MCF 10A (cell line): Measurements from ENCODE around the gene MUC2. TPM values are rescaled to one million over a fixed set of nuclear protein-coding genes. Genes with fewer than 3 reads are reported as not detected.

ENCODE experiments used
- BruUV-seq: library from RNA; stranded (reverse); fragments of 400-500 nt; replicated peaks from 2 replicates; lab custom pipeline; 2021; lab: Mats Ljungman, UMichigan
- CTCF ChIA-PET: fragments of 300-600 bp; sonication (Branson Sonifier 250); formaldehyde crosslinking; extraction: SDS; loops from one replicate; lab custom pipeline; 2021; ENCODE audit warnings: antibody characterized with exemption, inconsistent platforms; lab: Yijun Ruan, JAX
- POLR2A ChIA-PET: fragments of 300-600, 350-650 bp; sonication (Branson Sonifier 250); formaldehyde crosslinking; extraction: SDS; loops from one replicate; lab custom pipeline; 2020; ENCODE audit warnings: antibody characterized with exemption, inconsistent platforms; lab: Yijun Ruan, JAX
- DNase-seq: peaks from one replicate; pipeline ENCODE4 v3.0.0-alpha.2; 2018; ENCODE audit not compliant: unreplicated experiment
- H3K27ac Mint-ChIP-seq: one replicate; pipeline ENCODE4 v1.8.0; 2022; ENCODE audit warnings: mild to moderate bottlenecking, low read depth, mixed read lengths; ENCODE audit not compliant: unreplicated experiment
- H3K27me3 Mint-ChIP-seq: one replicate; pipeline ENCODE4 v1.8.0; 2022; ENCODE audit warnings: mixed read lengths; ENCODE audit not compliant: insufficient read depth, unreplicated experiment
- H3K36me3 Mint-ChIP-seq: one replicate; pipeline ENCODE4 v1.8.0; 2022; ENCODE audit warnings: mild to moderate bottlenecking, moderate library complexity, mixed read lengths; ENCODE audit not compliant: insufficient read depth, unreplicated experiment
- H3K4me1 Mint-ChIP-seq: one replicate; pipeline ENCODE4 v1.8.0; 2022; ENCODE audit warnings: mixed read lengths; ENCODE audit not compliant: insufficient read depth, unreplicated experiment
- H3K4me3 Mint-ChIP-seq: one replicate; pipeline ENCODE4 v1.8.0; 2022; ENCODE audit warnings: mild to moderate bottlenecking, moderate library complexity, mixed read lengths; ENCODE audit not compliant: unreplicated experiment
- H3K9me3 Mint-ChIP-seq: one replicate; pipeline ENCODE4 v1.8.0; 2022; ENCODE audit warnings: mixed read lengths; ENCODE audit not compliant: unreplicated experiment
- intact Hi-C: fragments of 100-400 bp; cut with micrococcal nuclease; formaldehyde crosslinking; loops from 2 replicates; pipeline ENCODE4 v1.14.1; 2022
- total RNA-seq: library from RNA; stranded (reverse); gene quantifications from 2 replicates; pipeline ENCODE4 v1.2.3, GENCODE V29; 2022
- TF ChIP-seq, protein P1 (sequence below): fragments of 200-600 bp; IDR thresholded peaks from one replicate; pipeline ENCODE4 v1.8.0; 2022; ENCODE audit warnings: antibody characterized with exemption, mild to moderate bottlenecking; ENCODE audit not compliant: unreplicated experiment

MUC2 gene
- total RNA-seq, 1 experiment from 2014 or later: 0.02 TPM

DNA sequence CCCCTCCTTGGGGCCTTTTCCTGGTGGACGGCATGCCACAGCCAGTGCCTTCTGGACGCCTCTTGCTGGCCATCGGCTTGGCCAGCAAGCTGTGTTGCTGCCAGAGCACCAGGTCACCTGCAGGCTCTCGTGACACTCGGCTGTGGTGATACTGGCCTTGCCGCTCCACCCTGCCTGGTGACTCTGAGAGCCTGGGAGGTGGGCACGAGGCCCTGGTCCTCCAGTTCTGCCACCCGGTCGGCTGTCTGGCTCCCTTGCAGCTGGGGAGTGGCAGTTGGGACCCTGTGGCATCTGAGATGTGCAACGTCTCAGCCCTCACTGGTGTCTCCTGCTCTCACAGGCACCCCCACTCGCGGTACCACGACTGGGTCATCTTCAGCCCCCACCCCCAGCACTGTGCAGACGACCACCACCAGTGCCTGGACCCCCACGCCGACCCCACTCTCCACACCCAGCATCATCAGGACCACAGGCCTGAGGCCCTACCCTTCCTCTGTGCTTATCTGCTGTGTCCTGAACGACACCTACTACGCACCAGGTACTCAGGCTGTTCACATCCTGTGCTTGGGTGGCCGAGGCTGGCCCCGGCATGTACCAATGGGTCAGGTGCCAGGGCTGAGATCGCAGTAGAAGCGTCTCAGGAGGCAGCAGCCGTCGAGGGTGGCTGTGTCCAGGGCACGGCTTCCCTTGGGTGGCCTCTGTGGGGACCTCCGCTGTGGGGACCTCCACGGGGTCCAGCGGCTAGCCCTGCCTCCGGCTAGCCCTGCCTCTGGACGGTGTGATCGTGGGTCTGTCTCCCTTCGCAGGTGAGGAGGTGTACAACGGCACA is 26.0 kb downstream of the MUC2 start:
- ChIA-PET POLR2A (no interaction called here), CTCF (no interaction called here)
- Mint-ChIP-seq H3K9me3 (no peaks in the 10 kb centered on the region), H3K4me3 (no peak overlapping the region), H3K27ac (no peak overlapping the region), H3K27me3 (no peaks in the 10 kb centered on the region), H3K36me3 (no peaks in the 10 kb centered on the region), H3K4me1 (no peaks in the 10 kb centered on the region)
- intact Hi-C loops: no loop called here
- no peak for DNase-seq
- TF ChIP-seq, protein P1, sequence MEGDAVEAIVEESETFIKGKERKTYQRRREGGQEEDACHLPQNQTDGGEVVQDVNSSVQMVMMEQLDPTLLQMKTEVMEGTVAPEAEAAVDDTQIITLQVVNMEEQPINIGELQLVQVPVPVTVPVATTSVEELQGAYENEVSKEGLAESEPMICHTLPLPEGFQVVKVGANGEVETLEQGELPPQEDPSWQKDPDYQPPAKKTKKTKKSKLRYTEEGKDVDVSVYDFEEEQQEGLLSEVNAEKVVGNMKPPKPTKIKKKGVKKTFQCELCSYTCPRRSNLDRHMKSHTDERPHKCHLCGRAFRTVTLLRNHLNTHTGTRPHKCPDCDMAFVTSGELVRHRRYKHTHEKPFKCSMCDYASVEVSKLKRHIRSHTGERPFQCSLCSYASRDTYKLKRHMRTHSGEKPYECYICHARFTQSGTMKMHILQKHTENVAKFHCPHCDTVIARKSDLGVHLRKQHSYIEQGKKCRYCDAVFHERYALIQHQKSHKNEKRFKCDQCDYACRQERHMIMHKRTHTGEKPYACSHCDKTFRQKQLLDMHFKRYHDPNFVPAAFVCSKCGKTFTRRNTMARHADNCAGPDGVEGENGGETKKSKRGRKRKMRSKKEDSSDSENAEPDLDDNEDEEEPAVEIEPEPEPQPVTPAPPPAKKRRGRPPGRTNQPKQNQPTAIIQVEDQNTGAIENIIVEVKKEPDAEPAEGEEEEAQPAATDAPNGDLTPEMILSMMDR: no peak
- BruUV-seq: no TSS peak

DNA sequence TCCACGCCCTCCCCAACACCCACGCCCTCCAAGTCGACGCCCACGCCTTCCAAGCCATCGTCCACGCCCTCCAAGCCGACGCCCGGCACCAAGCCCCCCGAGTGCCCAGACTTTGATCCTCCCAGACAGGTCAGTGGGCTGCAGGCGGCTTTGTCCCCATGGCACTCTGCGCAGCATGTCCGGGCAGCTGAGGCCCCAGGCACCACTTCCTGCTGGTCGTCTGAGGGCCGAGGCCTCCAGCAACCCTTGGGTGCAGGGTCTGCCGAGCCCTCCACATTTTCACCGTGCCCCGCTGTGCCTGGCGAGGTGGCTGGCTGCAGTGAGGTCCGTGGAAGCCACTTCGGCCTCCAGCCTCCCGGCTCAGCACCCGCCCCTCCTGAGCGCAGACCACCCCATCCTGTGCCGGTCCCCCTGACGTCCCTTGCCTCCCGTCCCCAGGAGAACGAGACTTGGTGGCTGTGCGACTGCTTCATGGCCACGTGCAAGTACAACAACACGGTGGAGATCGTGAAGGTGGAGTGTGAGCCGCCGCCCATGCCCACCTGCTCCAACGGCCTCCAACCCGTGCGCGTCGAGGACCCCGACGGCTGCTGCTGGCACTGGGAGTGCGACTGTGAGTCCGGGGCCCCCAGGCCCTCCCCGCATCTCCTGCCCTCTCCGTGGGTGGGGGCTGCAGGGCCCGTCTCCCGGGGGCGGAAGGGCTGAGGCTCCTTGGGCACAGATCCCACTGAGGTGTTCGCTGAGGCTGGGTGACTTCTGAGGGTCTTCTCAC is 26.8 kb downstream of the MUC2 start:
- TF ChIP-seq, protein P1: no peak
- Mint-ChIP-seq H3K9me3 (no peaks in the 10 kb centered on the region), H3K4me1 (no peaks in the 10 kb centered on the region), H3K27me3 (no peaks in the 10 kb centered on the region), H3K36me3 (no peaks in the 10 kb centered on the region), H3K4me3 (no peak overlapping the region), H3K27ac (no peak overlapping the region)
- CTCF ChIA-PET: no interaction called here
- no peak for DNase-seq
- intact Hi-C loops: no loop called here
- no TSS peak for BruUV-seq
- POLR2A ChIA-PET: no interaction called here

DNA sequence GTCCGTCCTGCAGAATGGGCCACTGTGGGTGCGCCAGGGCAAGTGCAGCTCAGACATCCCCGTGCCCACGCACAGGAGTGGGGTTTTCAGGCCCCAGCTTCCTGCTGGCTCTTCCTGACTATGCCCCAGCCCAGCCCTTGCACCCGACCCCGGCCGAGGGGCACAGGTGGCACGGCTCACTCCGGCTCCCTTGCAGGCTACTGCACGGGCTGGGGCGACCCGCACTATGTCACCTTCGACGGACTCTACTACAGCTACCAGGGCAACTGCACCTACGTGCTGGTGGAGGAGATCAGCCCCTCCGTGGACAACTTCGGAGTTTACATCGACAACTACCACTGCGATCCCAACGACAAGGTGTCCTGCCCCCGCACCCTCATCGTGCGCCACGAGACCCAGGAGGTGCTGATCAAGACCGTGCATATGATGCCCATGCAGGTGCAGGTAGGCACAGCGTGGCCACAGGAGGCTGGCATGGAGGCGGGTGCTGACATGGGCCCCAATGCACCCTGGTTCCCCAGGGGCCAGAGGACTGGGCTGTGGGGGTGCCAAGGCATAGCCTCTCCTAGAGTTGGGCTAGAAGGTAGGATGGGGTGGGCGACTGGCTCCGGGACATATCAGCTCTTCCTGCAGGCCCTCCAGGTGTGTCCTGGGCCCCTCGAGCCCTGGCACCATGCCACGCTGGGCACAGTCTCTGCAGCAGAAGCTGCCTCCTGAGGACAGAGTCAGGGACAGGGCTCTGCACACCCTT is 27.7 kb downstream of the MUC2 start:
- intact Hi-C loops: no loop called here
- H3K9me3 Mint-ChIP-seq: no peaks in the 10 kb centered on the region
- H3K36me3 Mint-ChIP-seq: no peaks in the 10 kb centered on the region
- DNase-seq: no peak
- BruUV-seq: no TSS peak
- H3K27ac Mint-ChIP-seq: no peak overlapping the region
- no peaks in the 10 kb centered on the region for H3K27me3 Mint-ChIP-seq
- no peak overlapping the region for H3K4me3 Mint-ChIP-seq
- ChIA-PET CTCF (interaction anchor here (1.0 kb wide), 1 partner anchor 472 kb away, joined by 3 read pairs; no protein-coding TSS in a partner anchor), POLR2A (no interaction called here)
- H3K4me1 Mint-ChIP-seq: no peaks in the 10 kb centered on the region
- TF ChIP-seq, protein P1: no peak
